HG03378 (cell line): ENCODE measurements around the gene DUSP7.

Source experiments
- ATAC-seq: cut with Tn5 transposase; IDR thresholded peaks from one replicate; pipeline ENCODE4 v1.9.1; 2021; ENCODE audit warnings: mild to moderate bottlenecking, moderate library complexity; ENCODE audit not compliant: unreplicated experiment

The DUSP7 gene, protein sequence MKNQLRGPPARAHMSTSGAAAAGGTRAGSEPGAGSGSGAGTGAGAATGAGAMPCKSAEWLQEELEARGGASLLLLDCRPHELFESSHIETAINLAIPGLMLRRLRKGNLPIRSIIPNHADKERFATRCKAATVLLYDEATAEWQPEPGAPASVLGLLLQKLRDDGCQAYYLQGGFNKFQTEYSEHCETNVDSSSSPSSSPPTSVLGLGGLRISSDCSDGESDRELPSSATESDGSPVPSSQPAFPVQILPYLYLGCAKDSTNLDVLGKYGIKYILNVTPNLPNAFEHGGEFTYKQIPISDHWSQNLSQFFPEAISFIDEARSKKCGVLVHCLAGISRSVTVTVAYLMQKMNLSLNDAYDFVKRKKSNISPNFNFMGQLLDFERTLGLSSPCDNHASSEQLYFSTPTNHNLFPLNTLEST

DNA sequence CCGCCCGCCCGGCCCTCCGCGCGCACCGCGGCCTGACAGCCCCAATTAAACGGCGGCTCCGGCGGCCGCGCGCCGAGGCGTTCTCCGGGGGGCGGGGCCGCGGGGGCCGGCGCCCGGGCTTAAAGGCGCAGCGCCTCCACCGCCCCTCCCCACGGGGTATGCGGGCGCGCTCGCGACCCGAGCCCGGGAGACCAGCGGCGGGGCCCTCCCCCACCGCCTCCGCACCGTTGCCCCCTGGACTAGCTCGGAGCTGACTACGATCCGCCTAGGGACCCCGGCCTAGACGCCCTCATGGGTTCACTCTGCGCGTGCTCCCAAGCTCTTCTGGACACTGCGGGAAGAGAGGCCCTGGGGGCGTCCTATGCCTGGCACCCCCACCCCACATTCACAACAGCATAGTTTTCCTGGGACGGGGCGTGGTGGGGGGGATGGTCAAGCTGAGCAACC is at the start of gene DUSP7:
TSS of gene DUSP7 (minus strand) at position 51 of the 447 bp plus-strand sequence. CDS start 205 bp downstream, outside the sequence.
- no peak for ATAC-seq

GRCh38 chr3:52104684-52105640 is 48.6 kb upstream of the DUSP7 start:
- no peak for ATAC-seq

DNA sequence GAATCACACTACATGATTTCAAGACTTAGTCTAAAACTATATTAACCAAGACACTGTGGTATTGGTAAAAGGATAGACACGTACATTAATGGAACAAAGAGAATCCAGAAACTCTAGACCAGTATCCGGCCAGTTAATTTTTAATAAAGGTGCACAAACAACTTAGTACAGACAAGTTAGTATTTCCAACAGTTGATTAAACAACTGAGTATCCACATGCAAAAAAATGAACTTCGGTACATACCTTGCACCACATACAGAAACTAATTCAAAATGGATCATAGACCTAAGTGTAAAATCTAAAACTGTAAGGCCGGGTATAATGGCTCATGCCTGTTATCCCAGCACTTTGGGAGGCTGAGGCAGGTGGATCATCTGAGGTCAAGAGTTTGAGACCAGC is 46.6 kb upstream of the DUSP7 start:
- no peak for ATAC-seq

- ATAC-seq: no peak
These were observed 42.6 kb upstream of the DUSP7 start for GRCh38 chr3:52099001-52099401.

GRCh38 chr3:52097851-52098507 is 41.6 kb upstream of the DUSP7 start:
- ATAC-seq: no peak

DNA sequence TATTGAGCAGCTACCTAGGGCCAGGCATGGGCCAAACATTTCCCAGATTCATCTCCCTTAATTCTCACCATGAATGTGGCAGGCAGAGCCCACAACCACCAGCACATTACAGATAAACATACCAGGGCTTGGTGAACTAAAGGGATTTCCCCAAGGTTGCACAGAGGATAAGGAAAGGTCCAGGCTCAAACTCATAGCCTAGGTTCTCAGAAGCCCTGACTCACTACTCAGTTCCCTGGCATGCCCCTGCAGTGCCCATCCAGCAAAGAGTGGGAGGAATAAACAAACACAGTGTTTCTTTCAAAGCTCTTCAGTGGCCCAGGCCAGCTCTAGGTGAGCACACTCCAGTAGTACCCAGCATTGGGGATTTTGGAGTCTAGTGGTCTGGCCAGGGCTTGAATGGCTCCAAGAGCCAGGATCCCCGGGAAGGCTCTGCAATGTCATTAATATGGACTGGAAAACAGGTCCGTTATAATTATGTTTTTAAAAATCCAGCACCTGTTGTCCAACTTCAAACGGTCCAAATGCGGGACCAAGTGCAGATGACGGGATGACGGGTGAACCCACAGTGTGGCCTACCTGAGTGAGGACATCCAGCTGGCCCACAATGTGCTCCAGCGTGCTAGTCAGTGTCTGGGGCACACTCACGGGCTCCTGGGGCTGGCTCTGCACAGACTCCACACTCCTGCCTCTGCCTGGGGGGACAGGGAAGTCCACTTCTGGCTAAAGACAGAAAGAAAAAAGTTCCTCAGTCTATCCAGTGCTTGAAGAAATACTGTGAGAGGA is 39.8 kb upstream of the DUSP7 start:
- ATAC-seq: no peak

GRCh38 chr3:52094571-52095485 is 38.5 kb upstream of the DUSP7 start:
- ATAC-seq: no peak

GRCh38 chr3:52093756-52094545 is 37.6 kb upstream of the DUSP7 start:
- ATAC-seq: no peak

DNA sequence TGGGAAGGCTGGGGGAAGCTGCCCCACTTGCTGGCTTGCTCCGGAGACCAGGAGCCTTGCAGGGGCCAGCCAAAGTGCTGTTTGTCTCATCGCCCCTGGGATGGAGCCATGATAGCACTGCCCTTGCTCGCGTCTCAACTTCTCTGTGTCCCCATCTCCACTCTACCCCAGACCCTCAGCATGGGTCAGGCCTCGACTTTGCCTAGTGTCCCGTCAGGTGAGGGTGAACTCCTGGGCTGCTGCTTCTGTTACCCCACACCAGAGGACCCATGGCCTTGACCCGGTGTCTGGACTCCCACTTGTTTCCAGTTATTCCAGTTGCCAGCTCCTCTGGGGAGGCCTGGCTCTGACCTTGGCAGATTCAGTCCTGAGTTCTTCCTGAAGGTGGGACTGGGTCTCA is 36.5 kb upstream of the DUSP7 start:
- ATAC-seq: no peak

GRCh38 chr3:52092271-52092660 is 35.9 kb upstream of the DUSP7 start:
- ATAC-seq: no peak

DNA sequence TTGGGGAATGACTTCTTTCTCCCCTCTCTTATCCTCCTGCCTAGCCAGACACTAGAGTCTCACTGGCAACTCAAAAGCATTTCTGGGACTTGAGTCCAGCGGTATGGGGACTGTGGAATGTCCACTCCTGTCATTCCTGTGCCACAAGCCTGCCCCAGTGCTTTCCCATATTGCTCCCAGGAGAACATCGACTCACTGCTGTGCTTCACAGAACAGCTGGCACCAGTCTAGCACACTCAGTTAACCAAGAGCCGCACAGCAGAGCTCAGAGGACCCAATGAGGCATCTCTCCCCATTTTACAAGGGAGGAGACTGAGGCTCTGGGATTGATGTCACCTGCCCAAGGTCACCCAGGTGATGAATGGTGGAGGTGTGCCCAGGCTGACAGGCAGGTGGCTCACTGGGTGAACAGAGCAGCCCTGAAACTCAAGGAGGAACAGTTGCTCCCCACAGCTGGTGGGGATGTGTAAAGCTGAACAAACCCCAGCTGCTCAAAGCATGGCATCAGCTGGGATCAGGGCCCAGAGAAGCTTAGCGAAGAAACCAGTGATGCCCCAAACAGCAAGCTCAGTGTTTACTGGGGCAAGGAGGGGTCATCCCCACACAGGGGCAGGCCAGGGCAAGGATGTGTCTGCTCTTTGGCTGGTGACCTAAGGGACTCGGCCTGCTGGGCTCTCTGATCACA is 35.4 kb upstream of the DUSP7 start:
- ATAC-seq: no peak

DNA sequence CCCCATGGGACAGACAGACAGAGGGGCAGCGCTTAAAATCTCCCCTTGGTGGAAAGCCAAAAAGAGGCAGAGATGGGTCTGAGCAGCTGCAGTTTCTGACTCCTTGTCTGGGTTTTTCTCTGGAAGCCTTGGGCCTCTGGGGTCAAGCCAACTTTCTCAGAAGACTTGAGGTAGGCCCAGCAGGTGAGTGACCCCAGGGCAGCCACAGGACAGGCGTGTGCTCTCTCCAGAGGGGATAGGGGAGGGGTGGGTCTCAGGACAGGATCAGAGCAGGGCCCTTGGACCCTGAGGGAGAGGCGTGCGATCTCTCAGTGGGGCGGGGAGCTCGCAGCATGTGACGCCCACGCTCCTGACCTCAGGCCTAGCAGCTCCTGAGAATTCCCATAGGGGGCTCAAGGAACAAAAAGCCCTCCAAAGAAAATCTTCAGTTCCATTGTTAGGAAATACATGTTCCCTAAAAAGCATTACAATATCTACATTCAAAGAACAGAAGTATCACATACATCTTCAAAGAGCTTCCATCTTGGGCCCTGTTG is 34.6 kb upstream of the DUSP7 start:
- no peak for ATAC-seq

GRCh38 chr3:52090131-52090932 is 34.0 kb upstream of the DUSP7 start:
- no peak for ATAC-seq

DNA sequence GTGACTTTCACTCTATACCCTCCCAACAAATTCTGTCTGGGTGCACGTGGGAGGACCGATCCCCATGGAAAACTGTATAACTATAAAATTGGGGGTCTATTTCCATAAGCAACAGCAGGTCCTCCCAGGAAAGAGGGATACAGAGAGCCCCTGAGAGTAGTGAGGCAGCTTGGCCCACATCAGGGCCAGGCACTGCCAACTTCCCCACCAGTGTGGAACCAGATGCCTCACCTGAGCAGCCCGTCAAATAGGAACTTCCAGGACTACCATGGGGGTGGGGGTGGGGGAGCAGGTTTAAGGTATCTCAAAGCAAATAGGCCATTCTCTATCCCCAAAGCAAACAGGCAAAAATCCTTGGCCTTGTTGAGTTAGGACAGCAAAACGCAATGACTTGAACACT is 33.3 kb upstream of the DUSP7 start:
- no peak for ATAC-seq

- no peak for ATAC-seq
These were observed 32.3 kb upstream of the DUSP7 start for GRCh38 chr3:52088445-52089367.

GRCh38 chr3:52087731-52088130 is 31.4 kb upstream of the DUSP7 start:
- no peak for ATAC-seq
